ENCODE data around the gene CKAP2. TPM values are rescaled to one million over a fixed set of nuclear protein-coding genes. Genes with fewer than 3 reads are reported as not detected.
"Not testable (repeated sequence)": the region's sequence is repeated elsewhere in the genome, so short reads cannot be mapped to it uniquely, and the experiment has no call there.

The CKAP2 gene
- total RNA-seq, 1 experiment from 2014 or later = 32.0 TPM

GRCh38 chr13:52452470-52452869, 2.8 kb upstream of the CKAP2 start:
- DNase-seq (ENCODE audit: low spot score) = no peak

GRCh38 chr13:52454459-52454819, 839 bp upstream of the CKAP2 start:
- DNase-seq (ENCODE audit: low spot score) = no peak

GRCh38 chr13:52455677-52456041, 381 bp downstream of the CKAP2 start:
- DNase-seq (ENCODE audit: low spot score) = peak; percentile 34

- no peak for DNase-seq (ENCODE audit: low spot score)
These were observed 4.4 kb downstream of the CKAP2 start for GRCh38 chr13:52459668-52460067.

- no peak for DNase-seq (ENCODE audit: low spot score)
These were observed 6.0 kb downstream of the CKAP2 start for GRCh38 chr13:52461265-52461664.

GRCh38 chr13:52463526-52463925, 8.2 kb downstream of the CKAP2 start:
- DNase-seq (ENCODE audit: low spot score) = no peak

GRCh38 chr13:52468487-52468886, 13.2 kb downstream of the CKAP2 start:
- DNase-seq (ENCODE audit: low spot score) = not testable (repeated sequence)

- not testable (repeated sequence) for DNase-seq (ENCODE audit: low spot score)
These were observed 25.6 kb downstream of the CKAP2 start for GRCh38 chr13:52480677-52481428.

GRCh38 chr13:52487078-52487477, 31.8 kb downstream of the CKAP2 start:
- not testable (repeated sequence) for DNase-seq (ENCODE audit: low spot score)

- DNase-seq (ENCODE audit: low spot score) = not testable (repeated sequence)
These were observed 33.5 kb downstream of the CKAP2 start for GRCh38 chr13:52488763-52489162.

GRCh38 chr13:52491015-52491414, 35.7 kb downstream of the CKAP2 start:
- not testable (repeated sequence) for DNase-seq (ENCODE audit: low spot score)

GRCh38 chr13:52494241-52494640, 39.0 kb downstream of the CKAP2 start:
- DNase-seq (ENCODE audit: low spot score) = not testable (repeated sequence)

GRCh38 chr13:52497979-52498378, 42.7 kb downstream of the CKAP2 start:
- not testable (repeated sequence) for DNase-seq (ENCODE audit: low spot score)

GRCh38 chr13:52502277-52502676, 47.0 kb downstream of the CKAP2 start:
- DNase-seq (ENCODE audit: low spot score) = not testable (repeated sequence)

GRCh38 chr13:52505843-52506242, 50.6 kb downstream of the CKAP2 start:
- DNase-seq (ENCODE audit: low spot score) = not testable (repeated sequence)

GRCh38 chr13:52509532-52509931, 54.3 kb downstream of the CKAP2 start:
- not testable (repeated sequence) for DNase-seq (ENCODE audit: low spot score)

GRCh38 chr13:52510221-52510797, 55.0 kb downstream of the CKAP2 start:
- not testable (repeated sequence) for DNase-seq (ENCODE audit: low spot score)

- DNase-seq (ENCODE audit: low spot score) = not testable (repeated sequence)
These were observed 56.3 kb downstream of the CKAP2 start for GRCh38 chr13:52511598-52511997.

- peak; percentile 49 for DNase-seq (ENCODE audit: low spot score)
These were observed 58.8 kb downstream of the CKAP2 start for GRCh38 chr13:52513957-52514596.

GRCh38 chr13:52523323-52523722, 68.0 kb downstream of the CKAP2 start:
- not testable (repeated sequence) for DNase-seq (ENCODE audit: low spot score)
